PC-3 (cell line): ENCODE measurements around the gene MAPK4. TPM values are rescaled to one million over a fixed set of nuclear protein-coding genes. Genes with fewer than 3 reads are reported as not detected.
"Not testable (repeated sequence)": the region's sequence is repeated elsewhere in the genome, so short reads cannot be mapped to it uniquely, and the experiment has no call there.

Experiments used
- ATAC-seq: fragments of 200-7000 bp; cut with Tn5 transposase; 2 replicates; pipeline ENCODE4 v1.9.1; 2020; ENCODE audit warnings: mild to moderate bottlenecking, moderate library complexity
- BruUV-seq: library from RNA; stranded (reverse); fragments of 400-500 nt; replicated peaks from 2 replicates; lab custom pipeline; 2021; lab: Mats Ljungman, UMichigan
- CTCF ChIA-PET: fragments of 300-600 bp; sonication (Branson Sonifier 250); formaldehyde crosslinking; loops from one replicate; lab custom pipeline; 2022; ENCODE audit warnings: antibody characterized with exemption; lab: Charles Lee
- POLR2A ChIA-PET: fragments of 300-600 bp; sonication (Branson Sonifier 250); formaldehyde crosslinking; loops from one replicate; lab custom pipeline; 2022; ENCODE audit warnings: antibody characterized with exemption; ENCODE audit not compliant: unreplicated experiment; lab: Charles Lee
- DNase-seq: peaks from one replicate; pipeline ENCODE4 v3.0.0-alpha.2; 2015
- H2AFZ ChIP-seq: fragments of 300-600 bp; sonication (generic); 2 replicates; pipeline ENCODE4 v1.6.0; 2016; ENCODE audit warnings: antibody characterized with exemption, low read length
- H3F3A ChIP-seq: fragments of 300-600 bp; sonication (generic); one replicate; pipeline ENCODE4 v1.6.0; 2017; ENCODE audit warnings: antibody characterized with exemption, low read length, control low read depth, mild to moderate bottlenecking; ENCODE audit not compliant: unreplicated experiment
- H3K27ac ChIP-seq: fragments of 300-600 bp; sonication (generic); 2 replicates; pipeline ENCODE4 v1.5.1; 2016; ENCODE audit warnings: mild to moderate bottlenecking, low read length
- H3K27me3 ChIP-seq: fragments of 300-600 bp; sonication (generic); 2 replicates; pipeline ENCODE4 v1.6.1; 2016; ENCODE audit warnings: low read length, mixed read lengths
- H3K36me3 ChIP-seq: fragments of 300-600 bp; sonication (generic); 2 replicates; pipeline ENCODE4 v1.6.1; 2016; ENCODE audit warnings: low read depth, mixed run types, low read length, mixed read lengths
- H3K4me1 ChIP-seq: fragments of 300-600 bp; sonication (generic); 2 replicates; pipeline ENCODE4 v1.5.1; 2016; ENCODE audit warnings: low read length; ENCODE audit not compliant: insufficient read depth
- H3K4me2 ChIP-seq: fragments of 300-600 bp; sonication (generic); 2 replicates; pipeline ENCODE4 v1.6.0; 2016; ENCODE audit warnings: low read length
- H3K4me3 ChIP-seq: fragments of 300-600 bp; sonication (generic); 2 replicates; pipeline ENCODE4 v1.5.1; 2016; ENCODE audit warnings: mild to moderate bottlenecking, low read length, mixed read lengths
- H3K79me2 ChIP-seq: fragments of 300-600 bp; sonication (generic); 2 replicates; pipeline ENCODE4 v1.6.1; 2017; ENCODE audit warnings: low read length, mixed read lengths
- H3K9ac ChIP-seq: fragments of 300-600 bp; sonication (generic); 2 replicates; pipeline ENCODE4 v1.6.0; 2016; ENCODE audit warnings: mild to moderate bottlenecking, low read length
- H3K9me2 ChIP-seq: fragments of 300-600 bp; sonication (generic); replicated peaks from 2 replicates; pipeline ENCODE4 v1.6.1; 2016; ENCODE audit warnings: mixed run types, low read length, mixed read lengths
- H3K9me3 ChIP-seq: fragments of 300-600 bp; sonication (generic); 2 replicates; pipeline ENCODE4 v1.6.1; 2016; ENCODE audit warnings: low read length, mixed read lengths
- H4K20me1 ChIP-seq: fragments of 300-600 bp; sonication (generic); 2 replicates; pipeline ENCODE4 v1.6.1; 2016; ENCODE audit warnings: low read length, mixed read lengths
- EZH2 ChIP-seq: fragments of 300-600 bp; sonication (generic); IDR thresholded peaks from one replicate; pipeline ENCODE4 v1.6.1; 2017; ENCODE audit warnings: antibody characterized with exemption, mild to moderate bottlenecking, low read length; ENCODE audit not compliant: unreplicated experiment
- EZH2phosphoT487 ChIP-seq: fragments of 300-600 bp; sonication (generic); IDR thresholded peaks from 2 replicates; pipeline ENCODE4 v1.6.1; 2018; ENCODE audit warnings: mild to moderate bottlenecking, antibody characterized with exemption, low read length, borderline replicate concordance
- intact Hi-C: fragments of 100-400 bp; cut with micrococcal nuclease; formaldehyde crosslinking; loops from 2 replicates; pipeline ENCODE4 v1.9.0; 2023
- total RNA-seq: library from RNA; depleted of rRNA; stranded (reverse); fragments of >200 nt; gene quantifications from 2 replicates; pipeline ENCODE4 v1.2.3, GENCODE V29; 2014
- TF ChIP-seq, protein P1 (sequence below): fragments of 300-600 bp; sonication (generic); conservative IDR thresholded peaks from 2 replicates; pipeline ENCODE4 v1.5.1; 2017; ENCODE audit warnings: antibody characterized with exemption, low read depth, mild to moderate bottlenecking, low read length

MAPK4 gene
- total RNA-seq, 1 experiment from 2014 or later = not detected

DNA sequence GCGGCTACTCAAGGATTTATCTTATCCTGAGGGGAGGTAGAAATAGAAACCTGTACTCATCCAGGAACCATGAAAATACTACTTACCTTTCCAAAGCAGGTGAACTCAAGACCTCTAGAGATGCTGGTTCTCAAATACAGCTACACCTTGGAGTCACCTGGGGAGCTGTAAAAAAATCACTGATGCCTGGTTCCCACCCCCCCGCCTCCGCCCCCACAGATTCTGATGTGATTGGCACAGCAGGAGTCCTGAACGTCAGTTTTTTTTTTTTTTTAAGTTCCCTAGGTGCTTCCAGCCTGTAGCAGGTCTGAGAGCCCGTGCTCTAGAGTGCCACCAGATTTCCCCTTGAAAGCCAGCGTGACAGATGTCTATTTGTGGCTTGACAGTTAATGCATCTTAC is 146.3 kb downstream of the MAPK4 start:
- Histone ChIP-seq H3F3A (no peaks in the 10 kb centered on the region), H3K27me3 (no peaks in the 10 kb centered on the region), H3K4me2 (no peak overlapping the region), H3K79me2 (no peaks in the 10 kb centered on the region), H3K9me3 (no peaks in the 10 kb centered on the region), H3K36me3 (no peaks in the 10 kb centered on the region), H3K9ac (no peak overlapping the region), H3K4me3 (no peak overlapping the region), H3K27ac (no peak overlapping the region), H4K20me1 (no peaks in the 10 kb centered on the region), H3K9me2 (no peaks in the 10 kb centered on the region), H2AFZ (no peak overlapping the region), H3K4me1 (no peaks in the 10 kb centered on the region)
- no peak for DNase-seq
- no TSS peak for BruUV-seq
- TF ChIP-seq, protein P1, sequence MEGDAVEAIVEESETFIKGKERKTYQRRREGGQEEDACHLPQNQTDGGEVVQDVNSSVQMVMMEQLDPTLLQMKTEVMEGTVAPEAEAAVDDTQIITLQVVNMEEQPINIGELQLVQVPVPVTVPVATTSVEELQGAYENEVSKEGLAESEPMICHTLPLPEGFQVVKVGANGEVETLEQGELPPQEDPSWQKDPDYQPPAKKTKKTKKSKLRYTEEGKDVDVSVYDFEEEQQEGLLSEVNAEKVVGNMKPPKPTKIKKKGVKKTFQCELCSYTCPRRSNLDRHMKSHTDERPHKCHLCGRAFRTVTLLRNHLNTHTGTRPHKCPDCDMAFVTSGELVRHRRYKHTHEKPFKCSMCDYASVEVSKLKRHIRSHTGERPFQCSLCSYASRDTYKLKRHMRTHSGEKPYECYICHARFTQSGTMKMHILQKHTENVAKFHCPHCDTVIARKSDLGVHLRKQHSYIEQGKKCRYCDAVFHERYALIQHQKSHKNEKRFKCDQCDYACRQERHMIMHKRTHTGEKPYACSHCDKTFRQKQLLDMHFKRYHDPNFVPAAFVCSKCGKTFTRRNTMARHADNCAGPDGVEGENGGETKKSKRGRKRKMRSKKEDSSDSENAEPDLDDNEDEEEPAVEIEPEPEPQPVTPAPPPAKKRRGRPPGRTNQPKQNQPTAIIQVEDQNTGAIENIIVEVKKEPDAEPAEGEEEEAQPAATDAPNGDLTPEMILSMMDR = no peak
- TF ChIP-seq EZH2 (no peak), EZH2phosphoT487 (no peak)
- ATAC-seq = no peak
- ChIA-PET POLR2A (no interaction called here), CTCF (no interaction called here)
- intact Hi-C loops = no loop called here

DNA sequence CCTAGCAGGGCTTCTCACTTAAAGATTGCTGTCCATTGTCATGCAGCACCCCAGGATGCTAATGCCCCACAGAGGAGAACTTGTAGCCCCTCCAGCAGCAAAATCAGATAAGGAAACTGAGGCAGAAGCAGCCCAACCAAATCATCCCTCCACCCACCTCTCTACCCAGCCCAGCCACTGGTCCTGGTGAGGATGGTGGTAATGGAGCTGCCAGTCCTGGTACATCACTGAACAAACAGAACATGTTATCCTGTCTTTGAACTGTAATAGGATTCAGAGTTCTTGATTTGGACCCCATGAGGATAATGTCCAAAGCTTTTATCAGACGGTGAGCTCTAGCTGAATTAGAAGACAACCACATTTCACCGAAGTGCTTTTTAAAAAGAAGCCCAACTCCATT is 146.8 kb downstream of the MAPK4 start:
- Histone ChIP-seq H3K79me2 (no peaks in the 10 kb centered on the region), H3K36me3 (no peaks in the 10 kb centered on the region), H3K27me3 (no peaks in the 10 kb centered on the region), H3K4me1 (no peaks in the 10 kb centered on the region), H3K27ac (no peak overlapping the region), H2AFZ (no peak overlapping the region), H4K20me1 (no peaks in the 10 kb centered on the region), H3K9me3 (no peaks in the 10 kb centered on the region), H3K4me2 (no peak overlapping the region), H3K9ac (no peak overlapping the region), H3F3A (no peaks in the 10 kb centered on the region), H3K4me3 (no peak overlapping the region), H3K9me2 (no peaks in the 10 kb centered on the region)
- intact Hi-C loops = no loop called here
- BruUV-seq = no TSS peak
- no peak for DNase-seq
- CTCF ChIA-PET = no interaction called here
- ATAC-seq = no peak
- POLR2A ChIA-PET = no interaction called here
- TF ChIP-seq EZH2phosphoT487 (no peak), EZH2 (no peak)
- TF ChIP-seq, protein P1 = no peak

DNA sequence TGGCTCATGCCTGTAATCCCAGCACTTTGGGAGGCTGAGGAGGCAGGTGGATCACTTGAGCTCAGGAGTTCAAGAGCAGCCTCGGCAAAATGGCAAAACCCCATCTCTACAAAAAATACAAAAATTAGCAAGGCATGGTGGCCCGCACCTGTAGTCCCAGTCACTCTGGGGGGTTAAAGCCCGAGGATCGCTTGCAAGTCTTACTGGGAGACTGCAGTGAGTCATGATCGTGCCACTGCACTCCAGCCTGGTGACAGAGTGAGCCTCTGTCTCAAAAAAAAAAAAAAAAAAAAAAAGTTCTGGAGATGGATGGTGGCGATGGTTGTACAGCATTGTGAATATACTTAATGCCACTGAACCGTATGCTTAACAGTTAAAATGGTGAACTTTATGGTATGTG is 147.4 kb downstream of the MAPK4 start:
- H2AFZ ChIP-seq, H3K36me3 ChIP-seq, H3K27ac ChIP-seq, POLR2A ChIA-PET, CTCF ChIA-PET, intact Hi-C loops, DNase-seq, H3K9me2 ChIP-seq, H3F3A ChIP-seq, ATAC-seq, BruUV-seq, H3K4me3 ChIP-seq, H3K27me3 ChIP-seq, H4K20me1 ChIP-seq, H3K9me3 ChIP-seq, H3K4me2 ChIP-seq, H3K9ac ChIP-seq, H3K4me1 ChIP-seq, H3K79me2 ChIP-seq: not testable (repeated sequence)
